GM15510 (cell line): ENCODE measurements around the gene SSH2.

Experiments
- POLR2A ChIP-seq: IDR thresholded peaks from 3 replicates; pipeline ENCODE4 v1.6.1; 2011; ENCODE audit warnings: borderline replicate concordance; ENCODE audit not compliant: insufficient read length; ENCODE audit errors: extremely low read depth

SSH2 gene

GRCh38 chr17:29694918-29695563 is 235.0 kb downstream of the SSH2 start:
- TF ChIP-seq POLR2A = no peak

- no peak for TF ChIP-seq POLR2A
Observed at GRCh38 chr17:29693751-29694150, 236.3 kb downstream of the SSH2 start.

GRCh38 chr17:29687596-29687995 is 242.4 kb downstream of the SSH2 start:
- TF ChIP-seq POLR2A = no peak

GRCh38 chr17:29686993-29687590 is 242.9 kb downstream of the SSH2 start:
- no peak for TF ChIP-seq POLR2A

GRCh38 chr17:29683481-29683880 is 246.5 kb downstream of the SSH2 start:
- TF ChIP-seq POLR2A = no peak

GRCh38 chr17:29682987-29683386 is 247.0 kb downstream of the SSH2 start:
- no peak for TF ChIP-seq POLR2A

GRCh38 chr17:29682054-29682453 is 248.0 kb downstream of the SSH2 start:
- no peak for TF ChIP-seq POLR2A

- no peak for TF ChIP-seq POLR2A
Observed at GRCh38 chr17:29677824-29678223, 252.2 kb downstream of the SSH2 start.

- no peak for TF ChIP-seq POLR2A
Observed at GRCh38 chr17:29677221-29677791, 252.7 kb downstream of the SSH2 start.

GRCh38 chr17:29674281-29674680 is 255.7 kb downstream of the SSH2 start:
- TF ChIP-seq POLR2A = no peak

- TF ChIP-seq POLR2A = no peak
Observed at GRCh38 chr17:29671661-29672060, 258.4 kb downstream of the SSH2 start.

- no peak for TF ChIP-seq POLR2A
Observed at GRCh38 chr17:29669266-29669665, 260.8 kb downstream of the SSH2 start.

GRCh38 chr17:29667969-29668368 is 262.1 kb downstream of the SSH2 start:
- no peak for TF ChIP-seq POLR2A

- no peak for TF ChIP-seq POLR2A
Observed at GRCh38 chr17:29665481-29665810, 264.6 kb downstream of the SSH2 start.

- no peak for TF ChIP-seq POLR2A
Observed at GRCh38 chr17:29664743-29665480, 265.1 kb downstream of the SSH2 start.
